Measurements from ENCODE around the gene LSAMP.

The LSAMP gene

GRCh38 chr3:115915061-115915460 is 530.2 kb downstream of the LSAMP start:
- no peak for DNase-seq (ENCODE audit: extremely low read depth, insufficient read length)
- Histone ChIP-seq H3K4me3 (replicated peaks; ENCODE audit: low read depth, low read length) (no peak overlapping the region), H3K27me3 (replicated peaks; ENCODE audit: control insufficient read depth, insufficient read depth, low read length) (no peaks in the 10 kb centered on the region; the same call in 1 of the 2 replicates), H3K36me3 (ENCODE audit: control insufficient read depth, insufficient read depth, low read length) (no peaks in the 10 kb centered on the region)
- no peak for TF ChIP-seq CTCF (IDR thresholded peaks at IDR 0.05; ENCODE audit: insufficient read depth, low read length, poor library complexity, severe bottlenecking)

GRCh38 chr3:115913069-115913686 is 532.1 kb downstream of the LSAMP start:
- Histone ChIP-seq H3K36me3 (ENCODE audit: control insufficient read depth, insufficient read depth, low read length) (no peaks in the 10 kb centered on the region), H3K4me3 (replicated peaks; ENCODE audit: low read depth, low read length) (no peak overlapping the region), H3K27me3 (replicated peaks; ENCODE audit: control insufficient read depth, insufficient read depth, low read length) (no peaks in the 10 kb centered on the region; the same call in 1 of the 2 replicates)
- TF ChIP-seq CTCF (IDR thresholded peaks at IDR 0.05; ENCODE audit: insufficient read depth, low read length, poor library complexity, severe bottlenecking): peak; percentile 23
- no peak for DNase-seq (ENCODE audit: extremely low read depth, insufficient read length)

- Histone ChIP-seq H3K27me3 (replicated peaks; ENCODE audit: control insufficient read depth, insufficient read depth, low read length) (no peaks in the 10 kb centered on the region; the same call in 1 of the 2 replicates), H3K36me3 (ENCODE audit: control insufficient read depth, insufficient read depth, low read length) (no peaks in the 10 kb centered on the region), H3K4me3 (replicated peaks; ENCODE audit: low read depth, low read length) (no peak overlapping the region)
- no peak for DNase-seq (ENCODE audit: extremely low read depth, insufficient read length)
- no peak for TF ChIP-seq CTCF (IDR thresholded peaks at IDR 0.05; ENCODE audit: insufficient read depth, low read length, poor library complexity, severe bottlenecking)
Observed at GRCh38 chr3:115912372-115912771, 532.9 kb downstream of the LSAMP start.

GRCh38 chr3:115905871-115906270 is 539.4 kb downstream of the LSAMP start:
- no peak for TF ChIP-seq CTCF (IDR thresholded peaks at IDR 0.05; ENCODE audit: insufficient read depth, low read length, poor library complexity, severe bottlenecking)
- H3K27me3 ChIP-seq (replicated peaks; ENCODE audit: control insufficient read depth, insufficient read depth, low read length): no peaks in the 10 kb centered on the region
- no peaks in the 10 kb centered on the region for H3K36me3 ChIP-seq (ENCODE audit: control insufficient read depth, insufficient read depth, low read length)
- H3K4me3 ChIP-seq (replicated peaks; ENCODE audit: low read depth, low read length): no peak overlapping the region
- no peak for DNase-seq (ENCODE audit: extremely low read depth, insufficient read length)

- DNase-seq (ENCODE audit: extremely low read depth, insufficient read length): no peak
- TF ChIP-seq CTCF (IDR thresholded peaks at IDR 0.05; ENCODE audit: insufficient read depth, low read length, poor library complexity, severe bottlenecking): no peak
Observed at GRCh38 chr3:115903843-115904242, 541.4 kb downstream of the LSAMP start.

GRCh38 chr3:115901008-115901407 is 544.3 kb downstream of the LSAMP start:
- no peaks in the 10 kb centered on the region for H3K27me3 ChIP-seq (replicated peaks; ENCODE audit: control insufficient read depth, insufficient read depth, low read length)
- DNase-seq (ENCODE audit: extremely low read depth, insufficient read length): no peak
- no peak for TF ChIP-seq CTCF (IDR thresholded peaks at IDR 0.05; ENCODE audit: insufficient read depth, low read length, poor library complexity, severe bottlenecking)
- H3K36me3 ChIP-seq (ENCODE audit: control insufficient read depth, insufficient read depth, low read length): no peaks in the 10 kb centered on the region
- no peak overlapping the region for H3K4me3 ChIP-seq (replicated peaks; ENCODE audit: low read depth, low read length)

More at GRCh38 chr3:115903843-115904242, 541.4 kb downstream of the LSAMP start:
- Histone ChIP-seq H3K27me3 (replicated peaks; ENCODE audit: control insufficient read depth, insufficient read depth, low read length) (no peaks in the 10 kb centered on the region), H3K4me3 (replicated peaks; ENCODE audit: low read depth, low read length) (no peak overlapping the region), H3K36me3 (ENCODE audit: control insufficient read depth, insufficient read depth, low read length) (no peaks in the 10 kb centered on the region)

All from GM06990 (cell line).